Neural cell (in vitro differentiated cells): ENCODE measurements around the gene TMEM175. TPM values are rescaled to one million over a fixed set of nuclear protein-coding genes. Genes with fewer than 3 reads are reported as not detected.
"Not testable (repeated sequence)": the region's sequence is repeated elsewhere in the genome, so short reads cannot be mapped to it uniquely, and the experiment has no call there.

ENCODE experiments used
- H2AFZ ChIP-seq: fragments of 200-600, 300-800 bp; sonication (generic), shearing (Covaris generic); 2 replicates; pipeline ENCODE4 v1.6.0; 2014; ENCODE audit warnings: low read depth, mild to moderate bottlenecking, antibody characterized with exemption, low read length, moderate library complexity
- H3F3A ChIP-seq: fragments of 200-600 bp; shearing (Covaris generic); 2 replicates; pipeline ENCODE4 v1.6.1; 2016; ENCODE audit warnings: mild to moderate bottlenecking, moderate library complexity, mixed read lengths, antibody characterized with exemption, low read length; ENCODE audit not compliant: insufficient read depth, poor library complexity, severe bottlenecking
- H3K27ac ChIP-seq: fragments of 200-600, 300-800 bp; sonication (generic), shearing (Covaris generic); 2 replicates; pipeline ENCODE4 v1.5.1; 2014; ENCODE audit warnings: mild to moderate bottlenecking, low read length, moderate library complexity
- H3K27me3 ChIP-seq: fragments of 300-800, 200-600 bp; sonication (generic), shearing (Covaris generic); 2 replicates; pipeline ENCODE4 v1.6.0; 2014; ENCODE audit warnings: mild to moderate bottlenecking, low read depth, low read length, moderate library complexity; ENCODE audit not compliant: insufficient read depth
- H3K36me3 ChIP-seq: fragments of 300-800, 200-600 bp; sonication (generic), shearing (Covaris generic); 2 replicates; pipeline ENCODE4 v1.5.1; 2014; ENCODE audit warnings: mild to moderate bottlenecking, antibody characterized with exemption, low read length, moderate library complexity; ENCODE audit not compliant: insufficient read depth
- H3K4me2 ChIP-seq: fragments of 300-800, 200-600 bp; sonication (generic), shearing (Covaris generic); 2 replicates; pipeline ENCODE4 v1.6.0; 2014; ENCODE audit warnings: mild to moderate bottlenecking, low read length
- H3K4me3 ChIP-seq: fragments of 300-800, 200-600 bp; sonication (generic), shearing (Covaris generic); 2 replicates; pipeline ENCODE4 v1.5.1; 2014; ENCODE audit warnings: mild to moderate bottlenecking, low read length, moderate library complexity
- H3K79me2 ChIP-seq: fragments of 200-600 bp; shearing (Covaris generic); replicated peaks from 2 replicates; pipeline ENCODE4 v1.6.0; 2014; ENCODE audit warnings: mild to moderate bottlenecking, low read length, moderate library complexity; ENCODE audit not compliant: insufficient read depth
- H3K9ac ChIP-seq: fragments of 300-800, 200-600 bp; sonication (generic), shearing (Covaris generic); 2 replicates; pipeline ENCODE4 v1.6.1; 2016; ENCODE audit warnings: mild to moderate bottlenecking, low read length, mixed read lengths
- H3K9me2 ChIP-seq: fragments of 200-600 bp; shearing (Covaris generic); 2 replicates; pipeline ENCODE4 v1.6.1; 2016; ENCODE audit warnings: mild to moderate bottlenecking, low read length, mixed read lengths; ENCODE audit not compliant: insufficient read depth
- H3K9me3 ChIP-seq: fragments of 200-600, 300-800 bp; sonication (generic), shearing (Covaris generic); 2 replicates; pipeline ENCODE4 v1.6.1; 2016; ENCODE audit warnings: mild to moderate bottlenecking, mixed run types, low read length, moderate library complexity, mixed read lengths
- H4K20me1 ChIP-seq: fragments of 200-600 bp; shearing (Covaris generic); 2 replicates; pipeline ENCODE4 v1.6.1; 2016; ENCODE audit warnings: mild to moderate bottlenecking, mixed run types; ENCODE audit not compliant: insufficient read depth
- EP300 ChIP-seq: fragments of 450-650 bp; conservative IDR thresholded peaks from 2 replicates; pipeline ENCODE4 v1.6.1; 2014; ENCODE audit warnings: antibody characterized with exemption, mild to moderate bottlenecking, moderate library complexity; ENCODE audit not compliant: poor library complexity, severe bottlenecking
- EZH2 ChIP-seq: fragments of 200-600, 300-800 bp; shearing (Covaris generic), sonication (generic); IDR thresholded peaks from 2 replicates; pipeline ENCODE4 v1.6.1; 2014; ENCODE audit warnings: antibody characterized with exemption, low read length, borderline replicate concordance, mild to moderate bottlenecking; ENCODE audit not compliant: insufficient read depth, poor library complexity, severe bottlenecking
- MXI1 ChIP-seq: fragments of 450-650 bp; conservative IDR thresholded peaks from 2 replicates; pipeline ENCODE4 v1.6.1; 2014; ENCODE audit warnings: antibody characterized with exemption, mild to moderate bottlenecking; ENCODE audit not compliant: poor library complexity, severe bottlenecking
- POLR2AphosphoS5 ChIP-seq: IDR thresholded peaks from 2 replicates; pipeline ENCODE4 v1.6.1; 2012
- RAD21 ChIP-seq: fragments of 450-650 bp; conservative IDR thresholded peaks from 2 replicates; pipeline ENCODE4 v1.6.1; 2014; ENCODE audit warnings: antibody characterized with exemption, mild to moderate bottlenecking, moderate library complexity
- SMC3 ChIP-seq: fragments of 450-650 bp; conservative IDR thresholded peaks from 2 replicates; pipeline ENCODE4 v1.6.1; 2014; ENCODE audit warnings: antibody characterized with exemption, mild to moderate bottlenecking, moderate library complexity; ENCODE audit not compliant: poor library complexity
- TAF1 ChIP-seq: IDR thresholded peaks from 2 replicates; pipeline ENCODE4 v1.6.1; 2012; ENCODE audit warnings: low read depth
- polyA plus RNA-seq: library from polyadenylated mRNA; depleted of rRNA; stranded (reverse); fragments of >200 nt; gene quantifications from 2 replicates; pipeline ENCODE4 v1.2.3, GENCODE V29; 2014
- TF ChIP-seq, protein P1 (sequence below): IDR thresholded peaks from 2 replicates; pipeline ENCODE4 v1.6.1; 2012; ENCODE audit warnings: borderline replicate concordance
- TF ChIP-seq, protein P2 (sequence below): fragments of 450-650 bp; IDR thresholded peaks from 2 replicates; pipeline ENCODE4 v1.5.1; 2014; ENCODE audit warnings: antibody characterized with exemption, mild to moderate bottlenecking, moderate library complexity; ENCODE audit not compliant: poor library complexity, severe bottlenecking

TMEM175 gene
- polyA plus RNA-seq, 1 donor from 2014 or later = 36.9 TPM

DNA sequence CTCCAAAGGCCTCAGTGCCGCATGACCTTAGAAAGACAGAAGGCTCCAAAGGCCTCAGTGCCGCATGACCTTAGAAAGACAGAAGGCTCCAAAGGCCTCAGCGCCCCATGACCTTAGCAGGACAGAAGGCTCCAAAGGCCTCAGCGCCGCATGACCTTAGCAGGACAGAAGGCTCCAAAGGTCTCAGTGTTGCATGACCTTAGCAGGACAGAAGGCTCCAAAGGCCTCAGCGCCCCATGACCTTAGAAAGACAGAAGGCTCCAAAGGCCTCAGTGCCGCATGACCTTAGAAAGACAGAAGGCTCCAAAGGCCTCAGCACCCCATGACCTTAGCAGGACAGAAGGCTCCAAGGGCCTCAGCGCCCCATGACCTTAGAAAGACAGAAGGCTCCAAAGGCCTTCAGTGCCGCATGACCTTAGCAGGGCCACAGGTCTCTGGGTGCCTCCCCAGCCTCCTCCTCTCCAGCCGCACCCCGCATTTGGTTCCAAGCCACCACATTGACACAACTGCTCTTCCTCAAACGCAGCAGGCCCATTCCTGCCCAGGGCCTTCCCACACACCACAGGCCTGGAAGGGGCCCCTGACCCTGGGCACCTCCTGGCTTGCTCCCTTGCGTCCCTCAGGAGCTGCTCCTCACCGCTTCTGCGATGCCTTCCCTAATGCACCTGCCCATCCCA, 13.1 kb upstream of the TMEM175 start:
- not testable (repeated sequence) for H3K4me3 ChIP-seq, H3K9ac ChIP-seq, H3K27ac ChIP-seq, H4K20me1 ChIP-seq, H3K36me3 ChIP-seq, H3K9me2 ChIP-seq, H3F3A ChIP-seq, H3K9me3 ChIP-seq, H3K4me2 ChIP-seq, H2AFZ ChIP-seq, H3K27me3 ChIP-seq
- H3K79me2 ChIP-seq = peaks cover 27% of the 10 kb centered on the region

DNA sequence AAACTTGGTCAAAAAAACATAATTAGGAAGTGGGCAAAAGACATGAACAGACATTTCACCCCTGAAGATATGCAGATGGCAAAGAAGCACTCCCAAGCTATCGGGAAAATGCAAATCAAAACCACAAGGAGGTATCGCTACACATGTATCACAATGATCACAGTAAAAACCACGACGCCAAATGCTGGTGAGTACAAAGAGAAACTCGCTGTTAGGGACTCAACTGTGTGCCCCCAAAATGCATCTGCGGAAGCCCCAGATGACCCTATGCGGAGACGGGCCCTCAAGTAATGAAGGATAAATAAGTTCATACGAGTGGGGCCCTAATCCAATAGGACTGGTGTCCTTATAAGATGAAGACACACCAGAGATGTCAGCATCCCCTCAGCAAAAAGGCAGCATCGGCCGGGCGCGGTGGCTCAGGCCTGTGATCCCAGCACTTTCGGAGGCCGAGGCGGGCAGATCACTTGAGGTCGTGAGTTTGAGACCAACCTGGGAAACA, 10.4 kb upstream of the TMEM175 start:
- no peaks in the 10 kb centered on the region for H4K20me1 ChIP-seq
- no peak for TF ChIP-seq POLR2AphosphoS5
- no peak for TF ChIP-seq MXI1
- TF ChIP-seq, protein P1, sequence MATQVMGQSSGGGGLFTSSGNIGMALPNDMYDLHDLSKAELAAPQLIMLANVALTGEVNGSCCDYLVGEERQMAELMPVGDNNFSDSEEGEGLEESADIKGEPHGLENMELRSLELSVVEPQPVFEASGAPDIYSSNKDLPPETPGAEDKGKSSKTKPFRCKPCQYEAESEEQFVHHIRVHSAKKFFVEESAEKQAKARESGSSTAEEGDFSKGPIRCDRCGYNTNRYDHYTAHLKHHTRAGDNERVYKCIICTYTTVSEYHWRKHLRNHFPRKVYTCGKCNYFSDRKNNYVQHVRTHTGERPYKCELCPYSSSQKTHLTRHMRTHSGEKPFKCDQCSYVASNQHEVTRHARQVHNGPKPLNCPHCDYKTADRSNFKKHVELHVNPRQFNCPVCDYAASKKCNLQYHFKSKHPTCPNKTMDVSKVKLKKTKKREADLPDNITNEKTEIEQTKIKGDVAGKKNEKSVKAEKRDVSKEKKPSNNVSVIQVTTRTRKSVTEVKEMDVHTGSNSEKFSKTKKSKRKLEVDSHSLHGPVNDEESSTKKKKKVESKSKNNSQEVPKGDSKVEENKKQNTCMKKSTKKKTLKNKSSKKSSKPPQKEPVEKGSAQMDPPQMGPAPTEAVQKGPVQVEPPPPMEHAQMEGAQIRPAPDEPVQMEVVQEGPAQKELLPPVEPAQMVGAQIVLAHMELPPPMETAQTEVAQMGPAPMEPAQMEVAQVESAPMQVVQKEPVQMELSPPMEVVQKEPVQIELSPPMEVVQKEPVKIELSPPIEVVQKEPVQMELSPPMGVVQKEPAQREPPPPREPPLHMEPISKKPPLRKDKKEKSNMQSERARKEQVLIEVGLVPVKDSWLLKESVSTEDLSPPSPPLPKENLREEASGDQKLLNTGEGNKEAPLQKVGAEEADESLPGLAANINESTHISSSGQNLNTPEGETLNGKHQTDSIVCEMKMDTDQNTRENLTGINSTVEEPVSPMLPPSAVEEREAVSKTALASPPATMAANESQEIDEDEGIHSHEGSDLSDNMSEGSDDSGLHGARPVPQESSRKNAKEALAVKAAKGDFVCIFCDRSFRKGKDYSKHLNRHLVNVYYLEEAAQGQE = no peak
- TF ChIP-seq SMC3 = no peak
- no peak for TF ChIP-seq RAD21
- no peak for TF ChIP-seq EZH2
- no peak for TF ChIP-seq EP300
- TF ChIP-seq, protein P2, sequence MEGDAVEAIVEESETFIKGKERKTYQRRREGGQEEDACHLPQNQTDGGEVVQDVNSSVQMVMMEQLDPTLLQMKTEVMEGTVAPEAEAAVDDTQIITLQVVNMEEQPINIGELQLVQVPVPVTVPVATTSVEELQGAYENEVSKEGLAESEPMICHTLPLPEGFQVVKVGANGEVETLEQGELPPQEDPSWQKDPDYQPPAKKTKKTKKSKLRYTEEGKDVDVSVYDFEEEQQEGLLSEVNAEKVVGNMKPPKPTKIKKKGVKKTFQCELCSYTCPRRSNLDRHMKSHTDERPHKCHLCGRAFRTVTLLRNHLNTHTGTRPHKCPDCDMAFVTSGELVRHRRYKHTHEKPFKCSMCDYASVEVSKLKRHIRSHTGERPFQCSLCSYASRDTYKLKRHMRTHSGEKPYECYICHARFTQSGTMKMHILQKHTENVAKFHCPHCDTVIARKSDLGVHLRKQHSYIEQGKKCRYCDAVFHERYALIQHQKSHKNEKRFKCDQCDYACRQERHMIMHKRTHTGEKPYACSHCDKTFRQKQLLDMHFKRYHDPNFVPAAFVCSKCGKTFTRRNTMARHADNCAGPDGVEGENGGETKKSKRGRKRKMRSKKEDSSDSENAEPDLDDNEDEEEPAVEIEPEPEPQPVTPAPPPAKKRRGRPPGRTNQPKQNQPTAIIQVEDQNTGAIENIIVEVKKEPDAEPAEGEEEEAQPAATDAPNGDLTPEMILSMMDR = no peak
- TF ChIP-seq TAF1 = no peak

More for the DNA sequence above, 10.4 kb upstream of the TMEM175 start:
- no peaks in the 10 kb centered on the region for H3K27me3 ChIP-seq
- H3K79me2 ChIP-seq = peaks cover 38% of the 10 kb centered on the region
- no peaks in the 10 kb centered on the region for H3K36me3 ChIP-seq
- no peaks in the 10 kb centered on the region for H3K9me2 ChIP-seq
- H3K27ac ChIP-seq = no peak overlapping the region
- no peaks in the 10 kb centered on the region for H3F3A ChIP-seq
- H3K9me3 ChIP-seq = no peaks in the 10 kb centered on the region
- H2AFZ ChIP-seq = no peak overlapping the region
- no peak overlapping the region for H3K4me3 ChIP-seq
- H3K9ac ChIP-seq = no peak overlapping the region
- no peak overlapping the region for H3K4me2 ChIP-seq
